ENCODE data around the gene DOCK3. TPM values are rescaled to one million over a fixed set of nuclear protein-coding genes. Genes with fewer than 3 reads are reported as not detected.

Gene DOCK3
- total RNA-seq, 1 experiment from 2014 or later = 5.6 TPM

DNA sequence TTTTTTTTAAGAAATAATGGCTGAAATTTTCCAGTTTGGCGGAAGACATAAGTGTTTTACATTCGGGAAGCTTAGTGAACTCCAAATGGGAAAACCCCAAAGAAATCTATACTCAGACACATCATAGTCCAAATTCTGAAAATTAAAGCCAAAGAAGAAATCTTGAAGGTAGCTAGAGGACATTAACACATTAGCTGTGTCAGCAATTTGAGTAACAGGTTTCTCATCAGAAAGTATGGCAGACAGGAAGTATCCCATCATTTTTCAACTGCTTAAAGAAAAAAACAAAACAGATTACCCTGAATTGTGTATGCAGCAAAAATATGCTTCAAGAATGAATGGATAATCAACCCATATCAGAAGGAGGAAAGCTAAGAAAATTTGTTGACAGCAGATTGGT is 261.7 kb downstream of the DOCK3 start:
- ChIA-PET CTCF (interaction anchor here (0.6 to 1.0 kb wide), 3 partner anchors 14 to 375 kb away, joined by 3 read pairs; no protein-coding TSS in a partner anchor), POLR2A (no interaction called here)
- Mint-ChIP-seq H3K4me1 (no peaks in the 10 kb centered on the region), H3K9me3 (peaks cover 41% of the 10 kb centered on the region), H3K4me3 (no peak overlapping the region), H3K27me3 (ENCODE audit: low read depth) (no peaks in the 10 kb centered on the region), H3K27ac (no peak overlapping the region), H3K36me3 (peaks cover 40% of the 10 kb centered on the region)
- ATAC-seq (no peak), DNase-seq (ENCODE audit: low spot score) (no peak)
- no peak for TF ChIP-seq CBFB (CRISPR knock-in tag; IDR thresholded peaks at IDR 0.05; ENCODE audit: low read depth)

DNA sequence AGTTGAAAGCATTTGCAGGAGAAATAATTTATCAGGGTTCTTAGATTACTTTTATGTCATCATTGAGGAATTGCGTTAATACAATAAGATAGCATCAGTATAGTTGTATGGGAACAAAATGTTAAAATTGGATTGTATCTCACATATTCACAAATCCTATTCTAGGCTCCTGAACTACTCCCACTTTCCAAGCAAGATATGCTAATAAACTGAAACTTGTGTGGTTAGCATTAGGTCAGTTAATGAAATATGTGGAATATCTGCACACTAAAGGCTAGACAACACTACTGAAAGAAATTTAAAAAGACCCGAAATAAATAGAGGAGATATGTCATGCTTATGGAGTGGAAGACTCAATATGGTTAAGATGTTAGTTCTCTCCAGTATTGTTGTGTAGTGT is 272.7 kb downstream of the DOCK3 start:
- peaks cover 6% of the 10 kb centered on the region; the same call in 1 of the 2 replicates for H3K4me1 Mint-ChIP-seq
- no peak for TF ChIP-seq ETV6 (CRISPR knock-in tag; IDR thresholded peaks at IDR 0.05)
- no peak for TF ChIP-seq MYBL2 (CRISPR knock-in tag; IDR thresholded peaks at IDR 0.05)
- no peak for TF ChIP-seq NR3C1 (CRISPR knock-in tag; conservative IDR thresholded peaks at IDR 0.05; ENCODE audit: low read depth)
- TF ChIP-seq, protein P1, sequence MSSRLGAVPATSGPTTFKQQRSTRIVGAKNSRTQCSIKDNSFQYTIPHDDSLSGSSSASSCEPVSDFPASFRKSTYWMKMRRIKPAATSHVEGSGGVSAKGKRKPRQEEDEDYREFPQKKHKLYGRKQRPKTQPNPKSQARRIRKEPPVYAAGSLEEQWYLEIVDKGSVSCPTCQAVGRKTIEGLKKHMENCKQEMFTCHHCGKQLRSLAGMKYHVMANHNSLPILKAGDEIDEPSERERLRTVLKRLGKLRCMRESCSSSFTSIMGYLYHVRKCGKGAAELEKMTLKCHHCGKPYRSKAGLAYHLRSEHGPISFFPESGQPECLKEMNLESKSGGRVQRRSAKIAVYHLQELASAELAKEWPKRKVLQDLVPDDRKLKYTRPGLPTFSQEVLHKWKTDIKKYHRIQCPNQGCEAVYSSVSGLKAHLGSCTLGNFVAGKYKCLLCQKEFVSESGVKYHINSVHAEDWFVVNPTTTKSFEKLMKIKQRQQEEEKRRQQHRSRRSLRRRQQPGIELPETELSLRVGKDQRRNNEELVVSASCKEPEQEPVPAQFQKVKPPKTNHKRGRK (CRISPR knock-in tag; IDR thresholded peaks at IDR 0.05; ENCODE audit: borderline replicate concordance) = no peak
- TF ChIP-seq ZNF396 (CRISPR knock-in tag; IDR thresholded peaks at IDR 0.05; ENCODE audit: borderline replicate concordance) = no peak
- no peak for TF ChIP-seq ZNF219 (CRISPR knock-in tag; IDR thresholded peaks at IDR 0.05; ENCODE audit: borderline replicate concordance)
- TF ChIP-seq, protein P2, sequence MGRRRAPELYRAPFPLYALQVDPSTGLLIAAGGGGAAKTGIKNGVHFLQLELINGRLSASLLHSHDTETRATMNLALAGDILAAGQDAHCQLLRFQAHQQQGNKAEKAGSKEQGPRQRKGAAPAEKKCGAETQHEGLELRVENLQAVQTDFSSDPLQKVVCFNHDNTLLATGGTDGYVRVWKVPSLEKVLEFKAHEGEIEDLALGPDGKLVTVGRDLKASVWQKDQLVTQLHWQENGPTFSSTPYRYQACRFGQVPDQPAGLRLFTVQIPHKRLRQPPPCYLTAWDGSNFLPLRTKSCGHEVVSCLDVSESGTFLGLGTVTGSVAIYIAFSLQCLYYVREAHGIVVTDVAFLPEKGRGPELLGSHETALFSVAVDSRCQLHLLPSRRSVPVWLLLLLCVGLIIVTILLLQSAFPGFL (CRISPR knock-in tag; IDR thresholded peaks at IDR 0.05; ENCODE audit: borderline replicate concordance) = no peak
- no peak for TF ChIP-seq RORB (CRISPR knock-in tag; IDR thresholded peaks at IDR 0.05)
- TF ChIP-seq, protein P3, sequence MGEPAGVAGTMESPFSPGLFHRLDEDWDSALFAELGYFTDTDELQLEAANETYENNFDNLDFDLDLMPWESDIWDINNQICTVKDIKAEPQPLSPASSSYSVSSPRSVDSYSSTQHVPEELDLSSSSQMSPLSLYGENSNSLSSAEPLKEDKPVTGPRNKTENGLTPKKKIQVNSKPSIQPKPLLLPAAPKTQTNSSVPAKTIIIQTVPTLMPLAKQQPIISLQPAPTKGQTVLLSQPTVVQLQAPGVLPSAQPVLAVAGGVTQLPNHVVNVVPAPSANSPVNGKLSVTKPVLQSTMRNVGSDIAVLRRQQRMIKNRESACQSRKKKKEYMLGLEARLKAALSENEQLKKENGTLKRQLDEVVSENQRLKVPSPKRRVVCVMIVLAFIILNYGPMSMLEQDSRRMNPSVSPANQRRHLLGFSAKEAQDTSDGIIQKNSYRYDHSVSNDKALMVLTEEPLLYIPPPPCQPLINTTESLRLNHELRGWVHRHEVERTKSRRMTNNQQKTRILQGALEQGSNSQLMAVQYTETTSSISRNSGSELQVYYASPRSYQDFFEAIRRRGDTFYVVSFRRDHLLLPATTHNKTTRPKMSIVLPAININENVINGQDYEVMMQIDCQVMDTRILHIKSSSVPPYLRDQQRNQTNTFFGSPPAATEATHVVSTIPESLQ (CRISPR knock-in tag; IDR thresholded peaks at IDR 0.05) = no peak
- TF ChIP-seq, protein P4, sequence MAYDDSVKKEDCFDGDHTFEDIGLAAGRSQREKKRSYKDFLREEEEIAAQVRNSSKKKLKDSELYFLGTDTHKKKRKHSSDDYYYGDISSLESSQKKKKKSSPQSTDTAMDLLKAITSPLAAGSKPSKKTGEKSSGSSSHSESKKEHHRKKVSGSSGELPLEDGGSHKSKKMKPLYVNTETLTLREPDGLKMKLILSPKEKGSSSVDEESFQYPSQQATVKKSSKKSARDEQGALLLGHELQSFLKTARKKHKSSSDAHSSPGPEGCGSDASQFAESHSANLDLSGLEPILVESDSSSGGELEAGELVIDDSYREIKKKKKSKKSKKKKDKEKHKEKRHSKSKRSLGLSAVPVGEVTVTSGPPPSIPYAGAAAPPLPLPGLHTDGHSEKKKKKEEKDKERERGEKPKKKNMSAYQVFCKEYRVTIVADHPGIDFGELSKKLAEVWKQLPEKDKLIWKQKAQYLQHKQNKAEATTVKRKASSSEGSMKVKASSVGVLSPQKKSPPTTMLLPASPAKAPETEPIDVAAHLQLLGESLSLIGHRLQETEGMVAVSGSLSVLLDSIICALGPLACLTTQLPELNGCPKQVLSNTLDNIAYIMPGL (CRISPR knock-in tag; IDR thresholded peaks at IDR 0.05) = no peak
- no peak for TF ChIP-seq EMX1 (CRISPR knock-in tag; IDR thresholded peaks at IDR 0.05)
- no peak for TF ChIP-seq ZNF232 (CRISPR knock-in tag; IDR thresholded peaks at IDR 0.05)
- no peak for TF ChIP-seq GABPB1 (CRISPR knock-in tag; IDR thresholded peaks at IDR 0.05)
- TF ChIP-seq, protein P5, sequence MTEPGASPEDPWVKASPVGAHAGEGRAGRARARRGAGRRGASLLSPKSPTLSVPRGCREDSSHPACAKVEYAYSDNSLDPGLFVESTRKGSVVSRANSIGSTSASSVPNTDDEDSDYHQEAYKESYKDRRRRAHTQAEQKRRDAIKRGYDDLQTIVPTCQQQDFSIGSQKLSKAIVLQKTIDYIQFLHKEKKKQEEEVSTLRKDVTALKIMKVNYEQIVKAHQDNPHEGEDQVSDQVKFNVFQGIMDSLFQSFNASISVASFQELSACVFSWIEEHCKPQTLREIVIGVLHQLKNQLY (CRISPR knock-in tag; IDR thresholded peaks at IDR 0.05) = no peak
- TF ChIP-seq HMGA2 (CRISPR knock-in tag; IDR thresholded peaks at IDR 0.05) = no peak
- TF ChIP-seq, protein P6, sequence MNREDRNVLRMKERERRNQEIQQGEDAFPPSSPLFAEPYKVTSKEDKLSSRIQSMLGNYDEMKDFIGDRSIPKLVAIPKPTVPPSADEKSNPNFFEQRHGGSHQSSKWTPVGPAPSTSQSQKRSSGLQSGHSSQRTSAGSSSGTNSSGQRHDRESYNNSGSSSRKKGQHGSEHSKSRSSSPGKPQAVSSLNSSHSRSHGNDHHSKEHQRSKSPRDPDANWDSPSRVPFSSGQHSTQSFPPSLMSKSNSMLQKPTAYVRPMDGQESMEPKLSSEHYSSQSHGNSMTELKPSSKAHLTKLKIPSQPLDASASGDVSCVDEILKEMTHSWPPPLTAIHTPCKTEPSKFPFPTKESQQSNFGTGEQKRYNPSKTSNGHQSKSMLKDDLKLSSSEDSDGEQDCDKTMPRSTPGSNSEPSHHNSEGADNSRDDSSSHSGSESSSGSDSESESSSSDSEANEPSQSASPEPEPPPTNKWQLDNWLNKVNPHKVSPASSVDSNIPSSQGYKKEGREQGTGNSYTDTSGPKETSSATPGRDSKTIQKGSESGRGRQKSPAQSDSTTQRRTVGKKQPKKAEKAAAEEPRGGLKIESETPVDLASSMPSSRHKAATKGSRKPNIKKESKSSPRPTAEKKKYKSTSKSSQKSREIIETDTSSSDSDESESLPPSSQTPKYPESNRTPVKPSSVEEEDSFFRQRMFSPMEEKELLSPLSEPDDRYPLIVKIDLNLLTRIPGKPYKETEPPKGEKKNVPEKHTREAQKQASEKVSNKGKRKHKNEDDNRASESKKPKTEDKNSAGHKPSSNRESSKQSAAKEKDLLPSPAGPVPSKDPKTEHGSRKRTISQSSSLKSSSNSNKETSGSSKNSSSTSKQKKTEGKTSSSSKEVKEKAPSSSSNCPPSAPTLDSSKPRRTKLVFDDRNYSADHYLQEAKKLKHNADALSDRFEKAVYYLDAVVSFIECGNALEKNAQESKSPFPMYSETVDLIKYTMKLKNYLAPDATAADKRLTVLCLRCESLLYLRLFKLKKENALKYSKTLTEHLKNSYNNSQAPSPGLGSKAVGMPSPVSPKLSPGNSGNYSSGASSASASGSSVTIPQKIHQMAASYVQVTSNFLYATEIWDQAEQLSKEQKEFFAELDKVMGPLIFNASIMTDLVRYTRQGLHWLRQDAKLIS (CRISPR knock-in tag; IDR thresholded peaks at IDR 0.05; ENCODE audit: borderline replicate concordance) = no peak
- no peak for TF ChIP-seq RELA (CRISPR knock-in tag; IDR thresholded peaks at IDR 0.05; ENCODE audit: borderline replicate concordance)
- TF ChIP-seq, protein P7, sequence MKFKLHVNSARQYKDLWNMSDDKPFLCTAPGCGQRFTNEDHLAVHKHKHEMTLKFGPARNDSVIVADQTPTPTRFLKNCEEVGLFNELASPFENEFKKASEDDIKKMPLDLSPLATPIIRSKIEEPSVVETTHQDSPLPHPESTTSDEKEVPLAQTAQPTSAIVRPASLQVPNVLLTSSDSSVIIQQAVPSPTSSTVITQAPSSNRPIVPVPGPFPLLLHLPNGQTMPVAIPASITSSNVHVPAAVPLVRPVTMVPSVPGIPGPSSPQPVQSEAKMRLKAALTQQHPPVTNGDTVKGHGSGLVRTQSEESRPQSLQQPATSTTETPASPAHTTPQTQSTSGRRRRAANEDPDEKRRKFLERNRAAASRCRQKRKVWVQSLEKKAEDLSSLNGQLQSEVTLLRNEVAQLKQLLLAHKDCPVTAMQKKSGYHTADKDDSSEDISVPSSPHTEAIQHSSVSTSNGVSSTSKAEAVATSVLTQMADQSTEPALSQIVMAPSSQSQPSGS (CRISPR knock-in tag; IDR thresholded peaks at IDR 0.05; ENCODE audit: borderline replicate concordance, low read depth) = no peak
- ChIA-PET POLR2A (no interaction called here), CTCF (no interaction called here)
- no peak overlapping the region for H3K4me3 Mint-ChIP-seq
- peaks cover 2% of the 10 kb centered on the region; the same call in 1 of the 2 replicates for H3K36me3 Mint-ChIP-seq
- DNase-seq (ENCODE audit: low spot score) (no peak), ATAC-seq (no peak)
- H3K9me3 Mint-ChIP-seq = peaks cover 9% of the 10 kb centered on the region
- no peaks in the 10 kb centered on the region; the same call in 1 of the 2 replicates for H3K27me3 Mint-ChIP-seq (ENCODE audit: low read depth)
- no peak overlapping the region for H3K27ac Mint-ChIP-seq

Data from WTC11 (cell line).